ENCODE measurements around the gene HADHA. TPM values are rescaled to one million over a fixed set of nuclear protein-coding genes. Genes with fewer than 3 reads are reported as not detected.

Gene HADHA
- total and polyA plus RNA-seq, 4 donors, result 35.2 to 117 (median 94.2) TPM

- Histone ChIP-seq H3K4me1 (ENCODE audit: control insufficient read depth in 5 of 5, insufficient read depth in 5 of 5, low read length in 5 of 5) (peaks cover 0 to 22% (median 7%) of the 10 kb centered on the region in 5 donors), H3K9ac (ENCODE audit: insufficient read depth in 1 of 2, low read length in 2 of 2) (no peak overlapping the region), H3K27me3 (ENCODE audit: control insufficient read depth in 3 of 3, insufficient read depth in 3 of 3, low read length in 2 of 3) (no peaks in the 10 kb centered on the region), H3K36me3 (ENCODE audit: control insufficient read depth in 4 of 4, insufficient read depth in 4 of 4, low read length in 4 of 4) (peaks cover 10 to 40% (median 24%) of the 10 kb centered on the region in 4 donors), H3K4me3 (no peak overlapping the region), H3K27ac (ENCODE audit: low read depth in 1 of 2, low read length in 1 of 2) (no peak overlapping the region), H3K9me3 (ENCODE audit: control insufficient read depth in 4 of 4, insufficient read depth in 3 of 4, low read length in 3 of 4) (no peaks in the 10 kb centered on the region)
- TF ChIP-seq CTCF (IDR thresholded peaks at IDR 0.05; ENCODE audit: control extremely low read depth, extremely low read depth), result no peak
- ATAC-seq (ENCODE audit: insufficient read depth, low FRiP score), result no peak
- 87 to 89% methylated on average over 1 of the region's 1 CpG for WGBS, 2 donors
- no peak for DNase-seq
Observed at GRCh38 chr2:26237868-26238267, 6.6 kb downstream of the HADHA start.

- Histone ChIP-seq H3K4me1 (ENCODE audit: control insufficient read depth in 5 of 5, insufficient read depth in 5 of 5, low read length in 5 of 5) (peaks cover 0 to 20% (median 7%) of the 10 kb centered on the region in 5 donors), H3K27me3 (ENCODE audit: control insufficient read depth in 3 of 3, insufficient read depth in 3 of 3, low read length in 2 of 3) (no peaks in the 10 kb centered on the region), H3K36me3 (ENCODE audit: control insufficient read depth in 4 of 4, insufficient read depth in 4 of 4, low read length in 4 of 4) (peaks cover 20 to 49% (median 34%) of the 10 kb centered on the region in 4 donors), H3K9ac (ENCODE audit: insufficient read depth in 1 of 2, low read length in 2 of 2) (no peak overlapping the region), H3K27ac (ENCODE audit: low read depth in 1 of 2, low read length in 1 of 2) (no peak overlapping the region), H3K9me3 (ENCODE audit: control insufficient read depth in 4 of 4, insufficient read depth in 3 of 4, low read length in 3 of 4) (no peaks in the 10 kb centered on the region), H3K4me3 (no peak overlapping the region)
- no peak for ATAC-seq (ENCODE audit: insufficient read depth, low FRiP score)
- WGBS, 2 donors, result 96% methylated on average over 9 of the region's 9 CpGs
- TF ChIP-seq CTCF (IDR thresholded peaks at IDR 0.05; ENCODE audit: control extremely low read depth, extremely low read depth), result no peak
- no peak for DNase-seq
Observed at GRCh38 chr2:26235089-26235488, 9.3 kb downstream of the HADHA start.

GRCh38 chr2:26230806-26231205, 13.6 kb downstream of the HADHA start:
- no peak overlapping the region for H3K27ac ChIP-seq (ENCODE audit: low read depth in 1 of 2, low read length in 1 of 2)
- H3K36me3 ChIP-seq (ENCODE audit: control insufficient read depth in 4 of 4, insufficient read depth in 4 of 4, low read length in 4 of 4), result peaks cover 31 to 48% (median 40%) of the 10 kb centered on the region in 4 donors
- WGBS, 2 donors, result 94 to 98% methylated on average over 2 of the region's 2 CpGs
- H3K4me1 ChIP-seq (ENCODE audit: control insufficient read depth in 5 of 5, insufficient read depth in 5 of 5, low read length in 5 of 5), result no peaks in the 10 kb centered on the region
- H3K9ac ChIP-seq (ENCODE audit: insufficient read depth in 1 of 2, low read length in 2 of 2), result no peak overlapping the region
- no peaks in the 10 kb centered on the region for H3K9me3 ChIP-seq (ENCODE audit: control insufficient read depth in 4 of 4, insufficient read depth in 3 of 4, low read length in 3 of 4)
- H3K27me3 ChIP-seq (ENCODE audit: control insufficient read depth in 3 of 3, insufficient read depth in 3 of 3, low read length in 2 of 3), result no peaks in the 10 kb centered on the region
- ATAC-seq (ENCODE audit: insufficient read depth, low FRiP score), result no peak
- TF ChIP-seq CTCF (IDR thresholded peaks at IDR 0.05; ENCODE audit: control extremely low read depth, extremely low read depth), result no peak
- no peak for DNase-seq
- no peak overlapping the region for H3K4me3 ChIP-seq

GRCh38 chr2:26229595-26229994, 14.8 kb downstream of the HADHA start:
- Histone ChIP-seq H3K9ac (ENCODE audit: insufficient read depth in 1 of 2, low read length in 2 of 2) (no peak overlapping the region), H3K4me1 (ENCODE audit: control insufficient read depth in 5 of 5, insufficient read depth in 5 of 5, low read length in 5 of 5) (no peaks in the 10 kb centered on the region), H3K27ac (ENCODE audit: low read depth in 1 of 2, low read length in 1 of 2) (no peak overlapping the region), H3K27me3 (ENCODE audit: control insufficient read depth in 3 of 3, insufficient read depth in 3 of 3, low read length in 2 of 3) (no peaks in the 10 kb centered on the region), H3K4me3 (no peak overlapping the region), H3K9me3 (ENCODE audit: control insufficient read depth in 4 of 4, insufficient read depth in 3 of 4, low read length in 3 of 4) (no peaks in the 10 kb centered on the region), H3K36me3 (ENCODE audit: control insufficient read depth in 4 of 4, insufficient read depth in 4 of 4, low read length in 4 of 4) (peaks cover 29 to 46% (median 34%) of the 10 kb centered on the region in 4 donors)
- WGBS, 2 donors, result 98 to 99% methylated on average over 3 of the region's 3 CpGs
- DNase-seq (no peak), ATAC-seq (ENCODE audit: insufficient read depth, low FRiP score) (no peak)
- TF ChIP-seq CTCF (IDR thresholded peaks at IDR 0.05; ENCODE audit: control extremely low read depth, extremely low read depth), result no peak

Data from lung (tissue), 12 donors.